Dermis microvascular lymphatic vessel endothelial cell (primary cell): ENCODE results near the gene PACSIN3. TPM values are rescaled to one million over a fixed set of nuclear protein-coding genes. Genes with fewer than 3 reads are reported as not detected.

Experiments used
- DNase-seq, 2 donors: peaks; one replicate each; pipeline versions ENCODE4 v3.0.0 to v3.0.0-alpha.2; 2010; ENCODE audit warnings: low read depth in 2 of 2
- total RNA-seq: library from RNA; depleted of rRNA; stranded (reverse); fragments of >200 nt; gene quantifications from 2 replicates; pipeline ENCODE4 v1.2.1, GENCODE V29; 2014

PACSIN3 gene
- total RNA-seq, 1 donor from 2014 or later, result 16.2 TPM

- DNase-seq, result peak; percentile 73 to 86
Measured at GRCh38 chr11:47177229-47177845, 8.9 kb downstream of the PACSIN3 start.

GRCh38 chr11:47176328-47177228, 9.7 kb downstream of the PACSIN3 start, which contains the start of gene ARFGAP2:
Gene ARFGAP2, minus strand, starts transcription at chr11:47176879. Its CDS starts 26 bp downstream, at chr11:47176853.
- DNase-seq, result peak; percentile 86 to 97

GRCh38 chr11:47175746-47176327, 10.4 kb downstream of the PACSIN3 start:
- no peak for DNase-seq

DNA sequence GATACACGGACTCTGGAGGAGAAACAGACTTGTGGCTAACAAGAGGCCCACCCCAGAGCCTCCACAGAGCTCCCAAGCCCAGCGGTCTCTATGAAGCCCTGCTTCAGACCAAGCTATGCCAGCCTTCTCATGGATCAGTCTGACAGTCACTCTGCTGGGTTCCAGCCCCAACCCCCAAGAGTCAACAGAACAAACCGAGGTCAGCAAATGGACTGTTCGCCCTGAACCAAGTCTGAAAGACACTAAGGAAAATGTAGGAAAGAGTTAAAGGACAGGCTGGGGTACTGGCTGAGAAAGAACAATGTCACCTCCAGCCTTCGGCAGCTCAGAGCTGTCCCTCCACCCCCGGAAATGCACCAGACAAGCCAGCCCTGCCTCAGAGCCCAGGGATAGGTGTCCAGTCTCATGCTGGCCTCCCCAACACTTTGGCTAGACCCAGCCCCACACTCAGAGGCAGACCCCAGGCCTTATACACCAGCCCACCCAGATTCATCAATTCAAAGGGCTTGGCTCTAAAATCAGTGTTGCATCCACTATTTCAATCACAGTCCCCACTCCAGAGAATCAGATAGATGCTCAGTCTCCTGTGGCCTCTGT, 13.4 kb downstream of the PACSIN3 start:
- DNase-seq, result no peak

- DNase-seq, result no peak
Measured at GRCh38 chr11:47171856-47172255, 14.4 kb downstream of the PACSIN3 start.

DNA sequence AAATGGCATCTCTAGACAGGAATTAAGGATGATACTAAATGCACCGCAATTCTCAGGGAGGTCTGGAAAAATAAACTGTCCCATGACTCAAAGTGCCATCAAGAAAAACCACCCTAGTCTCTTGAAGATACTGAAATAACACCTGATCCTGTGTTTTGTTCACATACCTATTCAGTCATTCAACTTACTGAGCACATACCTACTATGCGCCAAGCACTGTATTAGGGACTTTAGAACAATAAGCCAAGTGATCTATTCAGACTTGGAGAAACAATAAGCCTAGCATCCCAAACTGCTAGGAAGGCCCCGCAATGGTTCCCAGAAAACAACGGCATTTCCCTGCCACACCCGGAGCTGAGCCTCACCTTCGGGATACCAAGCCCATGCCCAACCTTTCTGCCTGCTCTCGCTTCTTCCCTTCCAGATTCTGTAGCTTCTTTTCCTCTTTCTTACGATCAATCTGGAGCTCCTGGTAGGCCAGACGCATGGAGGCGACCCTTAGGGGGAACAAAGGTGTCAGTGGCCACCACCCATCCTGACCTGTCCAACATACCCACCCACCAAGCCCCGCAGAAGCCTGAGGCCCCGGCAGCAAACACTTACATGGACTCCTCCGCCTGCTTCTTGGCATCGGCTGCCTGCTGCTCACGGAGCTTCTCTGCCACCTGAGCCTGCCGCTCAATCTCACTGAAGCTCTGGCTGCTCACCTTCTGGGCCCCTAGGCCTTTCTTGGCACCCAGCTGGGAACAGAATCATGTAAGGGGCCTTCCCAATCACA, 15.0 kb downstream of the PACSIN3 start:
- DNase-seq, result no peak

DNA sequence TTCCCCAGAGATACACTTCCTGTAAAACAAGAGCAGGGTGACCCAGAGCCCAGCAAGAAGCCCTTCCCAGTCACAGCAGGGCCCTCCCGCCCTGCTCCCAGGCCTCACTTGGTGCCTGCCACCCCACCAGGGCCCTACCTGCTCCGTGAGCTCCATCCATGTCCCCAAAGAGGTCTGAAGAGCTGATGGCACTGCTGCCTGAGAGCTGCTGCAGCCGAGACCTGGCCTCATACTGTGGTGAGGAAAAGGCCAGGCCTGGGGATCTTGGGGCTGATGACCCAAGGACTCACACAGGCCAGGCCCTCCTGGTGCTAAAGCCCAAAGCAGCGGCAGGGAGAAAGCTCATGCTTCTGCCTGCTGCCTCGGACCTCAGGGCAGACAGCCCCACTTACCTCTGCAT, 19.9 kb downstream of the PACSIN3 start:
- no peak for DNase-seq

- no peak for DNase-seq
Measured at GRCh38 chr11:47165253-47165840, 20.9 kb downstream of the PACSIN3 start.

DNA sequence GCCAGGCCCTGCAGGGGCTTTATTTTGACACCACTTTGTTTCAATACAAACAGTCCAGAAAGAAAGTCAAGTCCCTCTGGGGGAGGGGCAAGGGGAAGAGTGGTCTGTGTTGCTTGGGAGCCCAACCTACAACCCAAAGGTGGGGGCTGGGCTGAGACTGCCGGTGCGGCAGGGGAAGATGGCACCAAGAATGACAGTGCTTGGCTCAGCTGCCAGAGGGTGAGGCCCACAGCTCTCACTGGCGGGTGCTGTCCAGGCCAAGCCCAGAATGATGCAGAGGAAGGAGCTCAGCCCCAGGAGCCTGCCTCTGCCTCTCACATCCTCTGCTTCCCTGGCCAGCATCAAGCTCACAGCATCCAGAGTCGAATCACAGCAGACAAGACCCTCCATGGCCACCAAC, 21.9 kb downstream of the PACSIN3 start:
- no peak for DNase-seq

DNA sequence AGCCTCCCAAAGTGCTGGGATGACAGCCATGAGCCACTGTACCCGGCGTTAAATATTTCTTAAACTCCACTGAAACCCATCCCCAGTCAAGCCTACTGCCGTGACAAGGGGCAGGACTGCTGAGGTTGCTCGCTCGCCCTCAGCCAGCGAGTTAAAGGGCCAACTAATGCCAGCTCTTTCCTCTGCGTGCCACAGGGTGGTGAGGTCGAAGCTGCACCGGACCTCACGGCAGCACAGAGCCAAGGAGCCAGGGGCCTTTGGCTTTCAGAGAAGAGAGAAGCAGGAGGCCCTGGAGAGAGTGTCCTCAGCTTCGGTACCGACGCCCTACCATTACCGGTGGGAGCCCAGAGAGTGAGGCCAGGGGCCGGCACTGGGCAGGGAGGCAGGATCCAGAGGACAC, 22.3 kb downstream of the PACSIN3 start:
- no peak for DNase-seq

- DNase-seq, result no peak
Measured at GRCh38 chr11:47163193-47163592, 23.0 kb downstream of the PACSIN3 start.

- no peak for DNase-seq
Measured at GRCh38 chr11:47162426-47162825, 23.8 kb downstream of the PACSIN3 start.

DNA sequence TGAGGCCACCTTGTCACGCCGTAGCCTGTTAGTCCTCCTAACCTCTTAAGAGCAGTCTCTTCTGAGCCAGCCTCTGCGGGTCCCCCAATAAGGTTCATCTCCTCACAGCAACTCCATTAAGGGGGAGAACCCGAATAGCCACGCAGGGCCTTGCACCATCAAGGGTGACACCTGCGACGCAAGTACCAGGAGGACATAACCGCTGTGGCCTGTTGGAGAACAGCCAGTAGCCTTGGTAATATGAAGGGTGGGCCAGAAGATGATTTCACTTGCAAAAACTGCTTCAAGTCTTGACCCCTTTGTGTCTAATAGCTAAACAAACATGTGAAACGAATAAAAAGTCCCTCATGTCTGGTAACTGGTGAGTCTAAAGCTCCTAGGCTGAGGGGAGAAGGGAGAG, 24.3 kb downstream of the PACSIN3 start:
- DNase-seq, result no peak

DNA sequence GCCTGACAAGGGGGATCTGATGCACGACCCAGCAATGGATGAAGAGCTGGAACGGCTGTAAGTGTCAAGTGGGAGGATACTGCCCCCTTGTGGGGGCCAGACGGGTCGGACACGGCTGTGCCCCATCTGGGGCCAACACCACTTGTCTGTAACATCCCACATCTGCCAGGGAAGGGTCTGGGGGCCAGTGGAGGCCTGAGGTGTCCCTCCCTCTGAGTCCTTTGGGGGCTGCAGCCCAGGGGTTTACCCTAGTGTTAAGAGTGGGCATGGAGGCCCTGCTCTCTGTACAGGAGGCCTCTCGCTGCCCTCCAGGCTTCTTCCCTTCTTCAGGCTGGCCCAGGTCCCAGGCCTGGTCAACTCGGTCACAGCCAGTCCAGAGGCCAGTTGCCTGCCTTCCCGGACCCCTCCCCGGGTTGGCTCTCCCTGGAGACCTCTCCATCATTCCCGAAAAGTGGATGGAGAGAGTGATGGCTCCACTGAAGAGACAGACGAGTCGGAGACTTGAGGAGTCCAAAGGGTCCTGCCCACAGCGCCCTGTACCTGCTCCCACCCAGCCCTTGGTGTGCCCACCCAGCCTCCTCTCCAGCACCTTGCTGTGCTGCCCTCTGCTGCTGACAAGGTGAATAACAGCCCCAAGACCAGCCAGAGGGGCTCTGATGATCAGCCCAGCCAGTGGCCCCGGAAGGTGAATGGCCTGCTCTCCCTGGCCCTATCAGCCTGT, 24.9 kb downstream of the PACSIN3 start:
- DNase-seq, result peak; percentile 49 to 71

DNA sequence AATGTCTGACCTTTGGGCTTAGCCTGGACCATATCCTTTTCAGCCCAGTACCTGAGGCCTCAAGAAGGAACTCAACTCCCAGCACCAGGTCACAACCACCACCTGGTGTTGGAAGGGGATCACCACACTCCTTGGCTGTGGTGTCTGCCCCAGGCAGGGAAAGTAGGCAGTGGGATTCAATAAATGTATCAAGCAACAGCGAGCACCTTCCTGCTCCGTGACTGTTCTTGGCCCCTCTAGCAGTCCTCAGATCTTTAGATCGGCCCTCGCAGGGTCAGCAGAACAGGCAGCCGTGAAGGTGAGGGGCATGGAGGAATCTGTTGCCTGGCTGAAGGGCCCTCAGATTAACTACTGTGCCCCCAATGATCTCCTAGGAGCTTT, 25.5 kb downstream of the PACSIN3 start:
- no peak for DNase-seq

GRCh38 chr11:47158242-47158641, 28.0 kb downstream of the PACSIN3 start:
- DNase-seq, result peak in 1 of 2 donors; percentile 30

GRCh38 chr11:47157805-47158204, 28.4 kb downstream of the PACSIN3 start:
- no peak for DNase-seq

- DNase-seq, result no peak
Measured at GRCh38 chr11:47156951-47157350, 29.3 kb downstream of the PACSIN3 start.

GRCh38 chr11:47156333-47156732, 29.9 kb downstream of the PACSIN3 start:
- DNase-seq, result no peak

DNA sequence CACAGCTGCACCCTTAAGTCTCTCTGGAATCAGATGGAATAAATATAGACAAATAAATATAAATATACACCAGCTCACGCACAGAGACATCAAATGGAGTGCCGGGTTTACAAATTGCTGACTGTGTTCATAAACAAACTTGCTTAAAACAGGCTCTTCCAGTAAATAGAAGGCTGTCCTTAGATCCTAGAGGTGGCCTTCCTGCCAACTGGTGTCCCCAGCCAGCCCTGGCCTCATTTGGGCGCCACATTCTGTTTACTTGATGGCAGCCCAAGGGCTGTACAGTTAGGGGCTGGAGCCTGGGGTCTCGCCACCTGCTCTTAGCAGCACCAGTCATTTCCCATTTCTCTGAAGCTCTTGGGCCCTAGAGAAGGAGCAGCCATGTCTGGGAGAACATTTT, 30.4 kb downstream of the PACSIN3 start:
- DNase-seq, result no peak
